ENCODE measurements around the gene CER1. TPM values are rescaled to one million over a fixed set of nuclear protein-coding genes. Genes with fewer than 3 reads are reported as not detected.

Gene CER1
- total and polyA plus RNA-seq, 9 of the 15 experiments (the other 6 are each of a cell fraction or from before 2014, with no cell fraction given), result not detected

GRCh38 chr9:14744768-14745167 is 22.2 kb upstream of the CER1 start:
- H4K20me1 ChIP-seq (replicated peaks; ENCODE audit: control insufficient read depth, insufficient read depth, low read length), result no peaks in the 10 kb centered on the region
- TF ChIP-seq ZNF197 (CRISPR knock-in tag; IDR thresholded peaks at IDR 0.05; ENCODE audit: low read depth), result no peak
- peak; percentile 70 for TF ChIP-seq ZNF146 (CRISPR knock-in tag; IDR thresholded peaks at IDR 0.05; ENCODE audit: unreplicated experiment)
- no peaks in the 10 kb centered on the region for H3K4me1 ChIP-seq (replicated peaks in 1 of 2; ENCODE audit: control insufficient read depth in 2 of 2, insufficient read depth in 2 of 2, low read length in 2 of 2)
- H3K27ac ChIP-seq (ENCODE audit: extremely low read depth, low read depth, low read length), result no peak overlapping the region
- ChIA-PET POLR2A (no interaction called here), CTCF (ENCODE audit: low intra/inter-chr PET ratio) (no interaction called here)
- no peak overlapping the region for H2AFZ ChIP-seq (ENCODE audit: low read depth, low read length)
- H3K9me3 ChIP-seq (replicated peaks; ENCODE audit: control insufficient read depth, insufficient read depth, low read depth, low read length), result no peaks in the 10 kb centered on the region
- in situ Hi-C loops (cut with MboI), result no loop called here
- no peak overlapping the region for H3K4me3 ChIP-seq
- H3K9me1 ChIP-seq (ENCODE audit: control insufficient read depth, insufficient read depth, low read length), result no peaks in the 10 kb centered on the region
- no peaks in the 10 kb centered on the region for H3K36me3 ChIP-seq (ENCODE audit: control insufficient read depth, insufficient read depth, low read length)
- intact Hi-C loops (cut with micrococcal nuclease), result no loop called here
- BruUV-seq (replicated peaks), result no TSS peak
- H3K9ac ChIP-seq (ENCODE audit: insufficient read depth in 1 of 2, low read depth in 2 of 2, low read length in 2 of 2), result no peak overlapping the region
- ATAC-seq (no peak), FAIRE-seq (no peak), DNase-seq (ENCODE audit: extremely low read depth in 1 of 4, low spot score in 3 of 4) (no peak)
- no peaks in the 10 kb centered on the region for H3K79me2 ChIP-seq (ENCODE audit: control insufficient read depth, insufficient read depth, low read length)
- WGBS (ENCODE audit: insufficient coverage, low coverage, missing lambda C conversion rate), result 0% methylated on average over 1 of the region's 1 CpG
- H3K4me2 ChIP-seq (ENCODE audit: insufficient read depth, low read length), result no peak overlapping the region
- H3K27me3 ChIP-seq (ENCODE audit: control insufficient read depth in 2 of 2, insufficient read depth in 2 of 2, low read length in 2 of 2), result no peaks in the 10 kb centered on the region

GRCh38 chr9:14741369-14741768 is 18.8 kb upstream of the CER1 start:
- Histone ChIP-seq H3K4me1 (replicated peaks in 1 of 2; ENCODE audit: control insufficient read depth in 2 of 2, insufficient read depth in 2 of 2, low read length in 2 of 2) (no peaks in the 10 kb centered on the region), H3K79me2 (ENCODE audit: control insufficient read depth, insufficient read depth, low read length) (no peaks in the 10 kb centered on the region), H3K4me3 (no peak overlapping the region), H3K27ac (ENCODE audit: extremely low read depth, low read depth, low read length) (no peak overlapping the region), H3K9ac (ENCODE audit: insufficient read depth in 1 of 2, low read depth in 2 of 2, low read length in 2 of 2) (no peak overlapping the region), H3K4me2 (ENCODE audit: insufficient read depth, low read length) (no peak overlapping the region), H3K36me3 (ENCODE audit: control insufficient read depth, insufficient read depth, low read length) (no peaks in the 10 kb centered on the region), H3K27me3 (ENCODE audit: control insufficient read depth in 2 of 2, insufficient read depth in 2 of 2, low read length in 2 of 2) (no peaks in the 10 kb centered on the region), H2AFZ (ENCODE audit: low read depth, low read length) (no peak overlapping the region), H4K20me1 (replicated peaks; ENCODE audit: control insufficient read depth, insufficient read depth, low read length) (no peaks in the 10 kb centered on the region), H3K9me1 (ENCODE audit: control insufficient read depth, insufficient read depth, low read length) (no peaks in the 10 kb centered on the region), H3K9me3 (replicated peaks; ENCODE audit: control insufficient read depth, insufficient read depth, low read depth, low read length) (no peaks in the 10 kb centered on the region)
- CTCF ChIA-PET (ENCODE audit: low intra/inter-chr PET ratio), result no interaction called here
- FAIRE-seq, result no peak
- no peak for DNase-seq (ENCODE audit: extremely low read depth in 1 of 4, low spot score in 3 of 4)
- POLR2A ChIA-PET, result interaction anchor here (0.7 kb wide), 1 partner anchor 47 kb away, joined by 3 read pairs; no protein-coding TSS in a partner anchor
- no peak for TF ChIP-seq SETDB1 (IDR thresholded peaks at IDR 0.05; ENCODE audit: low read length)
- TF ChIP-seq, protein P1, sequence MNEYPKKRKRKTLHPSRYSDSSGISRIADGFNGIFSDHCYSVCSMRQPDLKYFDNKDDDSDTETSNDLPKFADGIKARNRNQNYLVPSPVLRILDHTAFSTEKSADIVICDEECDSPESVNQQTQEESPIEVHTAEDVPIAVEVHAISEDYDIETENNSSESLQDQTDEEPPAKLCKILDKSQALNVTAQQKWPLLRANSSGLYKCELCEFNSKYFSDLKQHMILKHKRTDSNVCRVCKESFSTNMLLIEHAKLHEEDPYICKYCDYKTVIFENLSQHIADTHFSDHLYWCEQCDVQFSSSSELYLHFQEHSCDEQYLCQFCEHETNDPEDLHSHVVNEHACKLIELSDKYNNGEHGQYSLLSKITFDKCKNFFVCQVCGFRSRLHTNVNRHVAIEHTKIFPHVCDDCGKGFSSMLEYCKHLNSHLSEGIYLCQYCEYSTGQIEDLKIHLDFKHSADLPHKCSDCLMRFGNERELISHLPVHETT (CRISPR knock-in tag; conservative IDR thresholded peaks at IDR 0.05 in 1 of 2, IDR thresholded peaks at IDR 0.05 in 1 of 2), result no peak
- TF ChIP-seq, protein P2, sequence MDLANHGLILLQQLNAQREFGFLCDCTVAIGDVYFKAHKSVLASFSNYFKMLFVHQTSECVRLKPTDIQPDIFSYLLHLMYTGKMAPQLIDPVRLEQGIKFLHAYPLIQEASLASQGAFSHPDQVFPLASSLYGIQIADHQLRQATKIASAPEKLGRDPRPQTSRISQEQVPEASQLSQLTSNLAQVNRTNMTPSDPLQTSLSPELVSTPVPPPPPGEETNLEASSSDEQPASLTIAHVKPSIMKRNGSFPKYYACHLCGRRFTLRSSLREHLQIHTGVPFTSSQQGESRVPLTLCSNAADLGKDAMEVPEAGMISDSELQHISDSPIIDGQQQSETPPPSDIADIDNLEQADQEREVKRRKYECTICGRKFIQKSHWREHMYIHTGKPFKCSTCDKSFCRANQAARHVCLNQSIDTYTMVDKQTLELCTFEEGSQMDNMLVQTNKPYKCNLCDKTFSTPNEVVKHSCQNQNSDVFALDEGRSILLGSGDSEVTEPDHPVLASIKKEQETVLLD (IDR thresholded peaks at IDR 0.05), result no peak
- no peak for TF ChIP-seq EHMT2 (IDR thresholded peaks at IDR 0.05)
- TF ChIP-seq NR1H2 (CRISPR knock-in tag; IDR thresholded peaks at IDR 0.05), result no peak
- no peak for TF ChIP-seq EWSR1 (IDR thresholded peaks at IDR 0.05; ENCODE audit: borderline replicate concordance, low read depth, partially characterized antibody)
- no peak for TF ChIP-seq ZNF224 (CRISPR knock-in tag; IDR thresholded peaks at IDR 0.05)
- TF ChIP-seq, protein P3, sequence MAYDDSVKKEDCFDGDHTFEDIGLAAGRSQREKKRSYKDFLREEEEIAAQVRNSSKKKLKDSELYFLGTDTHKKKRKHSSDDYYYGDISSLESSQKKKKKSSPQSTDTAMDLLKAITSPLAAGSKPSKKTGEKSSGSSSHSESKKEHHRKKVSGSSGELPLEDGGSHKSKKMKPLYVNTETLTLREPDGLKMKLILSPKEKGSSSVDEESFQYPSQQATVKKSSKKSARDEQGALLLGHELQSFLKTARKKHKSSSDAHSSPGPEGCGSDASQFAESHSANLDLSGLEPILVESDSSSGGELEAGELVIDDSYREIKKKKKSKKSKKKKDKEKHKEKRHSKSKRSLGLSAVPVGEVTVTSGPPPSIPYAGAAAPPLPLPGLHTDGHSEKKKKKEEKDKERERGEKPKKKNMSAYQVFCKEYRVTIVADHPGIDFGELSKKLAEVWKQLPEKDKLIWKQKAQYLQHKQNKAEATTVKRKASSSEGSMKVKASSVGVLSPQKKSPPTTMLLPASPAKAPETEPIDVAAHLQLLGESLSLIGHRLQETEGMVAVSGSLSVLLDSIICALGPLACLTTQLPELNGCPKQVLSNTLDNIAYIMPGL (CRISPR knock-in tag; IDR thresholded peaks at IDR 0.05), result no peak
- BruUV-seq (replicated peaks), result no TSS peak
- ATAC-seq, result no peak
- intact Hi-C loops (cut with micrococcal nuclease), result no loop called here
- WGBS (ENCODE audit: insufficient coverage, low coverage, missing lambda C conversion rate), result 0% methylated on average over 3 of the region's 3 CpGs
- in situ Hi-C loops (cut with MboI), result no loop called here

Data from K562 (cell line).